Cardiac fibroblast (primary cell): ENCODE data around the gene VAPA.

Source experiments
- DNase-seq, 2 donors: peaks; one replicate each; pipeline versions ENCODE4 v3.0.0 to v3.0.0-alpha.2; 2010; ENCODE audit warnings: low read depth in 2 of 2
- H3K4me3 ChIP-seq, 2 donors: replicated peaks in 1 of 2; 1 replicate in 1 of 2; 2 replicates in 1 of 2; pipeline ENCODE4 v1.5.1; 2011; ENCODE audit warnings: low read depth in 2 of 2, low read length in 2 of 2, mild to moderate bottlenecking in 2 of 2, moderate library complexity in 1 of 2
- CTCF ChIP-seq: IDR thresholded peaks from one replicate; pipeline ENCODE4 v1.5.1; 2011; ENCODE audit warnings: low read depth, mild to moderate bottlenecking, low read length, inconsistent platforms

Gene VAPA

DNA sequence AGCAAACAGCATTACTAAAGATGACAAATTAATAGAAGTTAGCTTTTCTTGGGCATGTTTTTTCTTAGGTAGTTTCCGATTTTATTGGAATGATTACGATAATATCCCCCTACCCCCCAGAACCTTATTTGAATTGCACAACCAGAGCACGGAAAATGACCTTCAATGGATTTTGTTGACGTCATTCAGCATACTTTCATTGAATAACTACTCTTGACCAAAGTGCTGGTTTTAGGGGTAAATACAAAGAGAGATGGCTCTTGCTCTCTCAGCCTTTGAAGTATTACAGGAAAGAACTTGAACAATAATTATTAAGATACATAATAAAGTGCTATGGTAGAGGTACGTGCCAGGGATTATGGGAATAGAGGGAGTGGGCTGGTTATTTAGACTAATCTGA is 36.0 kb downstream of the VAPA start:
- DNase-seq, result no peak
- no peak overlapping the region for H3K4me3 ChIP-seq
- no peak for TF ChIP-seq CTCF

DNA sequence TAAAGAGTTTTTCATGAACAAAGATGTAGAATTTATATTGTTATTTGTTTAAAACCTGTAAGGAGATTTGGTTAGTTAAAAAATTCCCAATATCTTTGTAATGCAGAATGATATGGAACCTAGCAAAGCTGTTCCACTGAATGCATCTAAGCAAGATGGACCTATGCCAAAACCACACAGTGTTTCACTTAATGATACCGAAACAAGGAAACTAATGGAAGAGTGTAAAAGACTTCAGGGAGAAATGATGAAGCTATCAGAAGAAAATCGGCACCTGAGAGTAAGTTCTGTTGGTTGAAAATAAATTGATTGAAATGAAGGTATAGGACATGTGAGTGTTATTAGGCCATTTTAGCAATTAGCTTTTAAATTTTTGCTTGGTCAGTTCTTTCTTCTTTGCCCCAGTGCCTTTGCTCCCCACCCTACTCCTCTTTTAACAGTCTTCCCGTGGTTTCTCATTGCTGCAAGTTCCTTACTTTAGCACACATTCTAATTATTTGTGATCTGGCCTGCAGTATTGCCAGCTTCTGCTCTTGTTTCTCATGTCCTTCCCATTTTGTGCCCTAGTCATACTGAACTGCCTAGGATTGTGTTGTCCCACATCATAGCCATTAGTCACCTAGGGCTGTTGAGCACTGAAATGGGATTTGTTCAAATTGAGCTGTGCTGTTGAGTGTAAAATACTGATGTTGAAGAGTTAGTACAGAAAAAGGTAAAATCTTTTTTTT is 36.6 kb downstream of the VAPA start:
- no peak for TF ChIP-seq CTCF
- DNase-seq, result peak; percentile 29 to 70
- H3K4me3 ChIP-seq, result no peak overlapping the region

GRCh38 chr18:9951022-9951859 is 37.4 kb downstream of the VAPA start:
- peak; percentile 81 for TF ChIP-seq CTCF
- H3K4me3 ChIP-seq, result no peak overlapping the region
- peak; percentile 84 for DNase-seq

- H3K4me3 ChIP-seq, result no peak overlapping the region
- DNase-seq, result no peak
- TF ChIP-seq CTCF, result no peak
Observed at GRCh38 chr18:9952633-9953416, 39.0 kb downstream of the VAPA start.

DNA sequence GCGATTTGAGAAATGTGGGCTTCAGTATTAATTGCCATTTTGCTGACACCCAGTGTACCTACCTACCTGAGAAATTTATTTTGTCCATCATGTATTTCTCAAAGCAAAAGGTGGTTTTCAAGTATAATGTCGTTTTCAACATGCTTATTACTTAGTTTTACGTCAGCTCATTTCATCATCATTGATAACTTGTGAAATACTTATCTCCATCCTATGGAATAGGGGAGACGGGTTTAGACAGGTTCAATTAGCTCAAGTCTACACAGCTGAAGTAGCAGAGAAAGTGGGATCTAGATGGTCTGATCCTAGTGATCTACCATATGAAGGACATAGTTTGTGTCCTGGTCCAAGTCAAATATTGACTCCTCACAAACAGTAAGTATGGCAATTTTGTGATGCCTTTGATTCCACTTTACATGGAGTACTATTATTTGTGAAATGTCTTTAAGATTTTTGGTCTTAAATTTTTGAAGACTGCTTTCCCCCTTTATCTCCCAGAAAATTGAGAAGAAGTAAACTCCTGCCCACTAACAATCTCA is 45.1 kb downstream of the VAPA start:
- no peak overlapping the region for H3K4me3 ChIP-seq
- no peak for DNase-seq
- no peak for TF ChIP-seq CTCF

GRCh38 chr18:9959564-9959963 is 45.7 kb downstream of the VAPA start:
- DNase-seq, result no peak
- H3K4me3 ChIP-seq, result no peak overlapping the region
- no peak for TF ChIP-seq CTCF
